DOHH2 (cell line): ENCODE measurements around the gene FXYD6.
"Not testable (repeated sequence)": the region's sequence is repeated elsewhere in the genome, so short reads cannot be mapped to it uniquely, and the experiment has no call there.

ENCODE experiments used
- CTCF ChIP-seq: fragments of 200-600 bp; sonication (generic); IDR thresholded peaks from one replicate; pipeline ENCODE4 v1.5.1; 2014; ENCODE audit warnings: antibody characterized with exemption, mild to moderate bottlenecking, low read depth, low read length; ENCODE audit not compliant: poor library complexity, severe bottlenecking
- EZH2phosphoT487 ChIP-seq: fragments of 200-600 bp; sonication (generic); IDR thresholded peaks from 2 replicates; pipeline ENCODE4 v1.6.1; 2017; ENCODE audit warnings: borderline replicate concordance, mild to moderate bottlenecking, antibody characterized with exemption, low read length, moderate library complexity, mixed read lengths

- not testable (repeated sequence) for TF ChIP-seq EZH2phosphoT487, CTCF
Observed at GRCh38 chr11:117810056-117810451, 66.4 kb downstream of the FXYD6 start.
